Fibroblast of pulmonary artery (primary cell): ENCODE measurements around the gene STX11.
A peak's percentile ranks its signal among the peaks of the same experiment; 100 is the strongest.
"Not testable (repeated sequence)": the region's sequence is repeated elsewhere in the genome, so short reads cannot be mapped to it uniquely, and the experiment has no call there.

Source experiments
- DNase-seq: peaks from one replicate; pipeline ENCODE4 v3.0.0-alpha.2; 2010; ENCODE audit warnings: low read depth
- H3K4me3 ChIP-seq: replicated peaks from 2 replicates; pipeline ENCODE4 v1.5.1; 2011; ENCODE audit warnings: low read depth, mild to moderate bottlenecking, control low read depth, low read length, moderate library complexity
- CTCF ChIP-seq: IDR thresholded peaks from 2 replicates; pipeline ENCODE4 v1.5.1; 2011; ENCODE audit warnings: mild to moderate bottlenecking, control low read depth, low read length, inconsistent platforms; ENCODE audit errors: missing control alignments

STX11 gene

GRCh38 chr6:144129469-144129868, 20.8 kb upstream of the STX11 start:
- DNase-seq, result no peak
- TF ChIP-seq CTCF, result no peak
- H3K4me3 ChIP-seq, result no peak overlapping the region

GRCh38 chr6:144131248-144131709, 19.0 kb upstream of the STX11 start:
- H3K4me3 ChIP-seq, result no peak overlapping the region
- peak; percentile 59 for DNase-seq
- no peak for TF ChIP-seq CTCF

DNA sequence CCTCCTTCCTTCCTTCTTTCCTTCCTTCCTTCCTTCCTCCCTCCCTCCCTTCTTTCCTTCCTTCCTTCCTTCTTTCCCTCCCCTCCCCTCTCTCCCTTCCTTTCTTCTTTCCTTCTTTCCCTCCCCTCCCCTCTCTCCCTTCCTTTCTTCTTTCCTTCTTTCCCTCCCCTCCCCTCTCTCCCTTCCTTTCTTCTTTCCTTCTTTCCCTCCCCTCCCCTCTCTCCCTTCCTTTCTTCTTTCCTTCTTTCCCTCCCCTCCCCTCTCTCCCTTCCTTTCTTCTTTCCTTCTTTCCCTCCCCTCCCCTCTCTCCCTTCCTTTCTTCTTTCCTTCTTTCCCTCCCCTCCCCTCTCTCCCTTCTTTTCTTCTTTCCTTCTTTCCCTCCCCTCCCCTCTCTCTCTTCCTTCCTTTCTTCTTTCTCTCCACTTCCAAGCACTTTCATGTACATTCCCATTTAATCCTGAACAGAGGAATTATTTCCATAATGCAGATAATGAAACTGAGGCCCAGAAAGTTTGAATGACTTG, 18.1 kb upstream of the STX11 start:
- H3K4me3 ChIP-seq, DNase-seq: not testable (repeated sequence)

DNA sequence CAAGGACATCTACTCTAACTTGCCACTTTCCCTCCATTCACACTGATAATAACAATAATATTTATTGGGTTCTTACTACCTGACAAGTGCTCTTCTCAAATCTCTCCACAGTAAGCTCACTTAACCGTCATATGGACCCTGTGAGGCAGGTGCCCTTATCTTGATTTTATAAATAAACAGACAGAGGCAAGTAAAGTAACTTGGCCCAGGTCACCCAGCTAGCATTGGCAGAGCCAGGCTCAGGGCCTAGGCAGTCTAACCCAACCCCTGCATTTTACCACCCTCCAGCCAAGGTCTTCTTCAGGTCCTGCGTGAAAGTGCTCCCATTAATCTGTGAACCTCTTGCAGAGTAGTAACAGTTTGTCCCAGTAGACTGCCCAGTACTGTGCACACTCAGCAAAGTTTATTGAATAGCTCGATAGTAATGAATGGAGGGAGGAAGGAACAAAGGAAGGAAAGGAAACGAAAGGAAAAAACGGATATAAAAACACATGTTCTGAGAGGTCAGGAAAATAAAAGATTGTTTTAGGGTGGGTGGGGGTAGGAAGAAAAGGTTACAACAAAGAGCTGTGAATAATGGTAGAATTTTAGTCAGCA, 17.0 kb upstream of the STX11 start:
- DNase-seq, result no peak
- H3K4me3 ChIP-seq, result no peak overlapping the region
- TF ChIP-seq CTCF, result no peak

GRCh38 chr6:144134176-144134575, 16.1 kb upstream of the STX11 start:
- DNase-seq, result no peak
- no peak for TF ChIP-seq CTCF

DNA sequence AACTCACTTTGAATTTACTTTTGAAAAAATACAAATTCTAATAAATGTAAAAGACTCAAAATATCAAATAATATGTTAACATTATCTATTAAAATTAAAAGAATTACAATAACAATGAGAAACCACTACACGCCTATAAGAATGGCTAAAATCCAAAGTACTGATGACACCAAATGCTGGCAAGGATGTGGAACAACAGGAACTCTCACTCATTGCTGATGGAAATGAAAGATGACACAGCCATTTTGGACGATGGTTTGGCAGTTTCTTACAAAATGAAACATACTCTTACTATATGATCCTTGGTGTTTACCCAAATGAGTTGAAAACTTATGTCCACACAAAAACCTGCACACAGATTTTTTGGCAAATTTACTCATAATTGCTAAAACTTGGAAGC, 15.6 kb upstream of the STX11 start:
- DNase-seq, result no peak
- H3K4me3 ChIP-seq, result no peak overlapping the region
- TF ChIP-seq CTCF, result no peak

More at GRCh38 chr6:144134176-144134575, 16.1 kb upstream of the STX11 start:
- H3K4me3 ChIP-seq, result no peak overlapping the region

GRCh38 chr6:144138542-144138941, 11.8 kb upstream of the STX11 start:
- DNase-seq, result no peak
- H3K4me3 ChIP-seq, result no peak overlapping the region
- no peak for TF ChIP-seq CTCF
